Middle frontal gyrus (tissue), 1 donor: ENCODE measurements around the gene RAMP3.
"Not testable (repeated sequence)": the region's sequence is repeated elsewhere in the genome, so short reads cannot be mapped to it uniquely, and the experiment has no call there.

Experiments
- DNase-seq: peaks from one replicate; pipeline ENCODE4 v3.0.0-alpha.2; 2015; ENCODE audit warnings: low spot score; ENCODE audit errors: extremely low spot score

RAMP3 gene

GRCh38 chr7:45190406-45191165 lies 33.0 kb downstream of the RAMP3 start:
- no peak for DNase-seq

- DNase-seq, result peak; percentile 12
These were observed 33.8 kb downstream of the RAMP3 start for GRCh38 chr7:45191396-45191795.

- DNase-seq, result no peak
These were observed 35.0 kb downstream of the RAMP3 start for GRCh38 chr7:45192621-45193041.

- no peak for DNase-seq
These were observed 36.2 kb downstream of the RAMP3 start for GRCh38 chr7:45193828-45194227.

GRCh38 chr7:45196374-45196773 lies 38.8 kb downstream of the RAMP3 start:
- no peak for DNase-seq

GRCh38 chr7:45197461-45197860 lies 39.9 kb downstream of the RAMP3 start:
- no peak for DNase-seq

GRCh38 chr7:45198986-45199385 lies 41.4 kb downstream of the RAMP3 start:
- no peak for DNase-seq

- no peak for DNase-seq
These were observed 41.9 kb downstream of the RAMP3 start for GRCh38 chr7:45199506-45199905.

- peak; percentile 49 for DNase-seq
These were observed 45.0 kb downstream of the RAMP3 start for GRCh38 chr7:45202625-45203024.

- DNase-seq, result no peak
These were observed 45.4 kb downstream of the RAMP3 start for GRCh38 chr7:45203036-45203435.

- DNase-seq, result no peak
These were observed 45.9 kb downstream of the RAMP3 start for GRCh38 chr7:45203459-45203858.

GRCh38 chr7:45203936-45204445 lies 46.4 kb downstream of the RAMP3 start:
- DNase-seq, result no peak

GRCh38 chr7:45206266-45206665 lies 48.7 kb downstream of the RAMP3 start:
- DNase-seq, result not testable (repeated sequence)

- not testable (repeated sequence) for DNase-seq
These were observed 52.3 kb downstream of the RAMP3 start for GRCh38 chr7:45209909-45210308.

GRCh38 chr7:45211066-45211465 lies 53.5 kb downstream of the RAMP3 start:
- no peak for DNase-seq

- no peak for DNase-seq
These were observed 54.4 kb downstream of the RAMP3 start for GRCh38 chr7:45211958-45212357.

GRCh38 chr7:45212606-45213005 lies 55.0 kb downstream of the RAMP3 start:
- no peak for DNase-seq

GRCh38 chr7:45215601-45216062 lies 58.0 kb downstream of the RAMP3 start:
- DNase-seq, result peak; percentile 33

- DNase-seq, result no peak
These were observed 58.6 kb downstream of the RAMP3 start for GRCh38 chr7:45216181-45216580.

- DNase-seq, result no peak
These were observed 59.1 kb downstream of the RAMP3 start for GRCh38 chr7:45216622-45217165.

GRCh38 chr7:45217358-45217757 lies 59.8 kb downstream of the RAMP3 start:
- no peak for DNase-seq

GRCh38 chr7:45219130-45219529 lies 61.5 kb downstream of the RAMP3 start:
- DNase-seq, result no peak
